Mesendoderm (in vitro differentiated cells): ENCODE data around the gene SNRNP25.
"Not testable (repeated sequence)": the region's sequence is repeated elsewhere in the genome, so short reads cannot be mapped to it uniquely, and the experiment has no call there.

Source experiments
- DNase-seq: peaks from one replicate; pipeline ENCODE4 v3.0.0; 2013
- H2AK5ac ChIP-seq: 2 replicates; pipeline ENCODE4 v1.6.1; 2013; ENCODE audit warnings: low read length, inconsistent platforms
- H2BK120ac ChIP-seq: 2 replicates; pipeline ENCODE4 v1.6.1; 2013; ENCODE audit warnings: low read depth, mild to moderate bottlenecking, low read length, moderate library complexity, mixed read lengths
- H2BK15ac ChIP-seq: replicated peaks from 2 replicates; pipeline ENCODE4 v1.6.1; 2013; ENCODE audit warnings: low read depth, mild to moderate bottlenecking, moderate library complexity
- H2BK5ac ChIP-seq: 2 replicates; pipeline ENCODE4 v1.6.1; 2013; ENCODE audit warnings: low read length, inconsistent platforms
- H3K18ac ChIP-seq: 2 replicates; pipeline ENCODE4 v1.6.1; 2013; ENCODE audit warnings: mild to moderate bottlenecking, low read length, mixed read lengths
- H3K23ac ChIP-seq: one replicate; pipeline ENCODE4 v1.6.1; 2013; ENCODE audit warnings: low read length
- H3K27ac ChIP-seq: 2 replicates; pipeline ENCODE4 v1.5.1; 2013; ENCODE audit warnings: low read depth, mild to moderate bottlenecking, inconsistent platforms, low read length, moderate library complexity
- H3K27me3 ChIP-seq: 2 replicates; pipeline ENCODE4 v1.6.1; 2013; ENCODE audit warnings: low read length, control low read depth, mild to moderate bottlenecking, inconsistent platforms; ENCODE audit not compliant: insufficient read depth, poor library complexity
- H3K36me3 ChIP-seq: 2 replicates; pipeline ENCODE4 v1.6.1; 2013; ENCODE audit warnings: low read length, inconsistent platforms; ENCODE audit not compliant: control insufficient read depth, insufficient read depth
- H3K4ac ChIP-seq: one replicate; pipeline ENCODE4 v1.6.1; 2013; ENCODE audit warnings: low read depth, mild to moderate bottlenecking, low read length, moderate library complexity
- H3K4me1 ChIP-seq: 2 replicates; pipeline ENCODE4 v1.6.1; 2013; ENCODE audit warnings: low read depth, low read length, inconsistent platforms; ENCODE audit not compliant: control insufficient read depth
- H3K4me2 ChIP-seq: 2 replicates; pipeline ENCODE4 v1.6.1; 2013; ENCODE audit warnings: low read length
- H3K4me3 ChIP-seq: 2 replicates; pipeline ENCODE4 v1.5.1; 2013; ENCODE audit warnings: mild to moderate bottlenecking, low read length
- H3K56ac ChIP-seq: one replicate; pipeline ENCODE4 v1.6.1; 2013; ENCODE audit warnings: low read length
- H3K79me1 ChIP-seq: 2 replicates; pipeline ENCODE4 v1.6.1; 2013; ENCODE audit warnings: low read length, inconsistent platforms
- H3K79me2 ChIP-seq: 2 replicates; pipeline ENCODE4 v1.6.1; 2013; ENCODE audit warnings: mild to moderate bottlenecking, low read length; ENCODE audit not compliant: control insufficient read depth, insufficient read depth
- H3K9ac ChIP-seq: 2 replicates; pipeline ENCODE4 v1.6.1; 2013; ENCODE audit warnings: low read length, inconsistent platforms
- H4K5ac ChIP-seq: one replicate; pipeline ENCODE4 v1.6.1; 2013; ENCODE audit warnings: low read length
- H4K8ac ChIP-seq: one replicate; pipeline ENCODE4 v1.6.1; 2013; ENCODE audit warnings: low read depth, mild to moderate bottlenecking, control low read depth, low read length, moderate library complexity
- WGBS: extraction: QIAGEN DNeasy Blood & Tissue Kit; methylation state at CpG from one replicate; pipeline ENCODE4 v1.1.7; 2013; ENCODE audit warnings: low lambda C conversion rate, missing lambda C conversion rate; ENCODE audit not compliant: insufficient coverage; ENCODE audit errors: extremely low coverage; 5-methylcytosine and 5-hydroxymethylcytosine counted together

The SNRNP25 gene

DNA sequence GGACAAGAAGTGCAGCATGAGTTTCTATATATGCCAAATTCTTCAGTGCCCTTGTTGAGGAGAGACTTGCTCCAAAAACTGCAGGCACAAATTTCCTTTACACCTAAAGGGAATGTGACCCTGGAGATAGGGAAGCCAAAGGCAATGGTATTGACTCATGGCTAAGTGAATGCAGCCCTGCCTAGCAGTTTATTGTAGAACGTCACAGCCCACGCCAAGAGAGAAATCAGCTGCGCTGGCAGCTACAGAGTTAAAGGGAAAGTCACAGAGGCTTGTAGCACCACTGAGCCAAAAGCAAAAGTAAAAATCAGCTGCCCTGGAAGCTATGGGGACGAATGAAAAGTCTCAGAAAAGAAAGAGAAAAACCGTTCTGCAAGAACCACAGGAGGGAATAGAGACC, 10.3 kb upstream of the SNRNP25 start:
- Histone ChIP-seq H2AK5ac (no peak overlapping the region), H3K27ac (no peak overlapping the region), H3K4ac (no peak overlapping the region), H3K79me2 (no peaks in the 10 kb centered on the region), H4K8ac (no peak overlapping the region), H3K4me2 (no peak overlapping the region), H3K18ac (no peak overlapping the region), H3K23ac (no peak overlapping the region), H2BK15ac (no peak overlapping the region), H4K5ac (no peak overlapping the region), H3K56ac (no peak overlapping the region), H3K36me3 (peaks cover 15% of the 10 kb centered on the region), H2BK5ac (no peak overlapping the region), H3K79me1 (peaks cover 6% of the 10 kb centered on the region), H3K4me3 (no peak overlapping the region), H2BK120ac (no peak overlapping the region), H3K4me1 (no peaks in the 10 kb centered on the region), H3K27me3 (no peaks in the 10 kb centered on the region), H3K9ac (no peak overlapping the region)
- WGBS: no CpG with 5 or more reads among the region's 5 CpGs
- no peak for DNase-seq

DNA sequence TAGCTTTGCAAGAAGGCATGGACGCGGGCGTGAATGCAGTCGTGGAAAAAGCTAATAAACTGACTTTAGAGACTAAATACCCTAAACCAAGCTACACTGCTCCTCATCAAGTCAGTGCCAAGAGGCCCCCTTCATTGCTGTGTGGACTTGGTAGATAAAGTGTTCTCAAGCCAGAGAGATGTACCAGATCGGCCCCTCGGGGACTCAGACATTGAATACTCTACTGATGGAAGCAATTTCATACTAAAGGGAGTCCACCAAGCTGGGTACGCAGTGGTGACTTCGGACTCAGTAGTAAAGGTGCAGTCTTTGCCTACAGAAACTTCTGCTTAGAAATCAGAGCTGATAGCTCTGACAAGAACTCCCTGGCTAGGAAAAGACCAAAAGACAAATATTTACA, 9.0 kb upstream of the SNRNP25 start:
- no CpG with 5 or more reads among the region's 8 CpGs for WGBS
- H2BK15ac ChIP-seq: no peak overlapping the region
- no peak overlapping the region for H4K5ac ChIP-seq
- no peak overlapping the region for H3K18ac ChIP-seq
- H3K4ac ChIP-seq: no peak overlapping the region
- no peak overlapping the region for H3K4me3 ChIP-seq
- H3K23ac ChIP-seq: no peak overlapping the region
- no peak overlapping the region for H2AK5ac ChIP-seq
- no peak overlapping the region for H3K9ac ChIP-seq
- H3K4me1 ChIP-seq: no peaks in the 10 kb centered on the region
- H3K4me2 ChIP-seq: no peak overlapping the region
- no peak overlapping the region for H3K56ac ChIP-seq
- DNase-seq: no peak
- no peak overlapping the region for H2BK5ac ChIP-seq
- peaks cover 15% of the 10 kb centered on the region for H3K36me3 ChIP-seq
- H3K79me2 ChIP-seq: no peaks in the 10 kb centered on the region
- H2BK120ac ChIP-seq: no peak overlapping the region
- H3K79me1 ChIP-seq: peaks cover 6% of the 10 kb centered on the region
- no peaks in the 10 kb centered on the region for H3K27me3 ChIP-seq
- no peak overlapping the region for H4K8ac ChIP-seq
- no peak overlapping the region for H3K27ac ChIP-seq

- H3K23ac ChIP-seq: no peak overlapping the region
- H3K4me1 ChIP-seq: no peaks in the 10 kb centered on the region
- no peak overlapping the region for H4K8ac ChIP-seq
- no peaks in the 10 kb centered on the region for H3K79me2 ChIP-seq
- H3K4ac ChIP-seq: no peak overlapping the region
- no peak overlapping the region for H2BK15ac ChIP-seq
- no peak overlapping the region for H3K9ac ChIP-seq
- no peak overlapping the region for H3K4me3 ChIP-seq
- DNase-seq: no peak
- peaks cover 15% of the 10 kb centered on the region for H3K36me3 ChIP-seq
- H4K5ac ChIP-seq: no peak overlapping the region
- no peak overlapping the region for H3K56ac ChIP-seq
- no peak overlapping the region for H2BK5ac ChIP-seq
- H3K27me3 ChIP-seq: no peaks in the 10 kb centered on the region
- H3K79me1 ChIP-seq: peaks cover 6% of the 10 kb centered on the region
- no peak overlapping the region for H3K18ac ChIP-seq
- WGBS: no CpG with 5 or more reads among the region's 5 CpGs
- no peak overlapping the region for H2BK120ac ChIP-seq
- no peak overlapping the region for H3K4me2 ChIP-seq
- no peak overlapping the region for H3K27ac ChIP-seq
- no peak overlapping the region for H2AK5ac ChIP-seq
These were observed 8.2 kb upstream of the SNRNP25 start for GRCh38 chr16:45454-45853.

DNA sequence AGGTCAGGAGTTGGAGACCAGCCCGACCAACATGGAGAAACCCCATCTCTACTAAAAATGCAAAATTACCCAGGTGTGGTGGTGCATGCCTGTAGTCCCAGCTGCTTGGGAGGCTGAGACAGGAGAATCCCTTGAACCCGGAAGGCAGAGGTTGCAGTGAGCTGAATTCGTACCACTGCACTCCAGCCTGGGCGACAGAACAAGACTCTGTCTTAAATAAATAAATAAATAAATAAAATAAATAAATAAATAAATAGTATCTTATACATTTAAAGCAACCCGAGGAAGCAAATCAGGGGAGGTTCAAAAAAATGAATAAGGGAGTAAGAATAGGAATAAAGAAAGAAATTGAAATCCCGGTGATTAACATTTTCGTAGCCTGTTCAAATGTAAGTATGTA, 7.1 kb upstream of the SNRNP25 start:
- not testable (repeated sequence) for H2BK15ac ChIP-seq, DNase-seq, H3K9ac ChIP-seq, H3K4me1 ChIP-seq, H3K4me3 ChIP-seq, H3K79me1 ChIP-seq, H2BK5ac ChIP-seq, H3K4me2 ChIP-seq, H3K27me3 ChIP-seq, H4K8ac ChIP-seq, H2AK5ac ChIP-seq, H3K27ac ChIP-seq, H3K79me2 ChIP-seq, H3K4ac ChIP-seq, H3K23ac ChIP-seq, H2BK120ac ChIP-seq, H3K18ac ChIP-seq, H3K56ac ChIP-seq, H4K5ac ChIP-seq
- WGBS: no CpG with 5 or more reads among the region's 7 CpGs
- H3K36me3 ChIP-seq: peaks cover 17% of the 10 kb centered on the region

DNA sequence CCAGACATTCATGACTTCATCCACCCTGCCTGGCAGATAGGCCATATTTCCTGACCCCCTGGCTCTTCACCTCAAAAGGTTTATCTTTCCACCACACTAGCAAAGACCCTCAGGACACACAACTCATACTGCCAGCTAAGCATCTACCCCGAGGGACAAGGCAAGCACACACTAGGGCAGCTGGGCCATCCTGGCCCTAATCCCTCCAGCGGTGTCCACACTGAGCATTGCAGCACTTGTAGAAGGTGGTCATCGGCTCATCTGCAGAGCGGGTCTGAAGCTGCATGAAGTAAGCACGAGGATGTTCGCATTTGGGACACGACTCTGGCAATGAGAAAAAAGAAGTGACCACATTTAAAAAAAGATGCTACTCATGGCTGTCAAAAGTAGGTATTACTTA, 6.4 kb upstream of the SNRNP25 start:
- H3K79me2 ChIP-seq: peaks cover 11% of the 10 kb centered on the region
- H3K9ac ChIP-seq: no peak overlapping the region
- H2AK5ac ChIP-seq: no peak overlapping the region
- no peak overlapping the region for H3K18ac ChIP-seq
- no peak overlapping the region for H3K4me3 ChIP-seq
- DNase-seq: no peak
- no peak overlapping the region for H3K4me2 ChIP-seq
- no peaks in the 10 kb centered on the region for H3K27me3 ChIP-seq
- no CpG with 5 or more reads among the region's 7 CpGs for WGBS
- H3K27ac ChIP-seq: no peak overlapping the region
- no peak overlapping the region for H3K56ac ChIP-seq
- H3K36me3 ChIP-seq: peaks cover 17% of the 10 kb centered on the region
- H4K5ac ChIP-seq: no peak overlapping the region
- no peak overlapping the region for H2BK5ac ChIP-seq
- no peak overlapping the region for H2BK120ac ChIP-seq
- H3K23ac ChIP-seq: no peak overlapping the region
- no peak overlapping the region for H2BK15ac ChIP-seq
- peaks cover 8% of the 10 kb centered on the region for H3K79me1 ChIP-seq
- no peak overlapping the region for H3K4ac ChIP-seq
- no peak overlapping the region for H4K8ac ChIP-seq
- H3K4me1 ChIP-seq: peaks cover 2% of the 10 kb centered on the region

GRCh38 chr16:50769-51591, 2.6 kb upstream of the SNRNP25 start:
- Histone ChIP-seq H3K36me3 (peaks cover 10% of the 10 kb centered on the region), H3K4me3 (no peak overlapping the region), H3K27ac (no peak overlapping the region), H2BK5ac (no peak overlapping the region), H3K4me1 (peaks cover 2% of the 10 kb centered on the region), H2AK5ac (no peak overlapping the region), H3K79me2 (peaks cover 16% of the 10 kb centered on the region), H3K56ac (no peak overlapping the region), H3K9ac (no peak overlapping the region), H3K4ac (no peak overlapping the region), H3K79me1 (peaks cover 7% of the 10 kb centered on the region), H4K8ac (no peak overlapping the region), H2BK15ac (no peak overlapping the region), H3K4me2 (no peak overlapping the region), H3K27me3 (no peaks in the 10 kb centered on the region), H4K5ac (no peak overlapping the region), H3K23ac (no peak overlapping the region), H2BK120ac (no peak overlapping the region), H3K18ac (no peak overlapping the region)
- no peak for DNase-seq
- no CpG with 5 or more reads among the region's 15 CpGs for WGBS
